Measurements from ENCODE around the gene MSMO1.

DNA sequence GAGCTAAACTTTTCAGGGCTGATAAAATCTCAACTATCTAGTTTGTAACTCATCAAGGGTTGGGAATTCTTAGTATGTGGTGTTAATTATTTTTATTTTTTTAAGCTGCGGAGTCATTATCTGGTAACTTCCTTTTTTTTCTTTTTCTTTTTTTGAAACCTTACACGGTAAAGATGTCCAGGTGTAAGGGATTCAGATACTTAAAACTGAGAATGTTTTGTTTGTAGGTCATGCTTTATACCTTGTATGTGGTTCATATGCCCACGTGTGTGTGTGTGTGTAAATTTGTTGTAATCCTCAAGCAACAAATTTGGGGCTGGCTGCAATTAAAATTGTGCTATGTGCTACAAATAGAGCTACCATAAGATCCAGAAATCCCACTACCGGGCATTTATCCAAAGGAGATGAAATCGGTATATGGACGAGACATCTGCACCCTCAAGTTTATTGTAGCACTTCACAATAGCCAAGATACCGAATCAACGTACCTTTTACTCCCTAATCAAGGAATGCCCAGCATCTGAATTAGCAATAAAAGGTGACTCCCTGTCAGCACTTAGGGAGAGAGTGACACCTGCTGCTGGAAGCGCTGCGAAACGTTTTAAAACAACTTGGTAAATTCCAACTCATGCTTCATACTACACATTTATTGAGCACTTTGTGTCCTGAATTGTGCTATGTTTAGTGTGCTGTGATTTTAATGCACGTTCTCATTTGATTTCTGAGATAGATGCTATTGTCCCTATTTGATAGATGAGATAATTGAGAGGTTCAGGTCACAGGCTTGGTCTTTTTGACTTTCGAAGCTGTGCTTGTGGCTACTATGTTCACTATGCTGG, 16.1 kb downstream of the MSMO1 start:
- TF ChIP-seq, protein P1, sequence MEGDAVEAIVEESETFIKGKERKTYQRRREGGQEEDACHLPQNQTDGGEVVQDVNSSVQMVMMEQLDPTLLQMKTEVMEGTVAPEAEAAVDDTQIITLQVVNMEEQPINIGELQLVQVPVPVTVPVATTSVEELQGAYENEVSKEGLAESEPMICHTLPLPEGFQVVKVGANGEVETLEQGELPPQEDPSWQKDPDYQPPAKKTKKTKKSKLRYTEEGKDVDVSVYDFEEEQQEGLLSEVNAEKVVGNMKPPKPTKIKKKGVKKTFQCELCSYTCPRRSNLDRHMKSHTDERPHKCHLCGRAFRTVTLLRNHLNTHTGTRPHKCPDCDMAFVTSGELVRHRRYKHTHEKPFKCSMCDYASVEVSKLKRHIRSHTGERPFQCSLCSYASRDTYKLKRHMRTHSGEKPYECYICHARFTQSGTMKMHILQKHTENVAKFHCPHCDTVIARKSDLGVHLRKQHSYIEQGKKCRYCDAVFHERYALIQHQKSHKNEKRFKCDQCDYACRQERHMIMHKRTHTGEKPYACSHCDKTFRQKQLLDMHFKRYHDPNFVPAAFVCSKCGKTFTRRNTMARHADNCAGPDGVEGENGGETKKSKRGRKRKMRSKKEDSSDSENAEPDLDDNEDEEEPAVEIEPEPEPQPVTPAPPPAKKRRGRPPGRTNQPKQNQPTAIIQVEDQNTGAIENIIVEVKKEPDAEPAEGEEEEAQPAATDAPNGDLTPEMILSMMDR (IDR thresholded peaks at IDR 0.05): no peak
- TF ChIP-seq POLR2A (IDR thresholded peaks at IDR 0.05): no peak
